Ishikawa (cell line): ENCODE data around the gene ATP5IF1.

Source experiments
- CEBPB ChIP-seq: IDR thresholded peaks from 2 replicates; pipeline ENCODE4 v1.6.1; 2012
- CREB1 ChIP-seq: IDR thresholded peaks from 2 replicates; pipeline ENCODE4 v1.6.1; 2012; ENCODE audit warnings: low read depth
- EGR1 ChIP-seq: IDR thresholded peaks from 2 replicates; pipeline ENCODE4 v1.6.1; 2012
- EP300 ChIP-seq: IDR thresholded peaks from 2 replicates; pipeline ENCODE4 v1.6.1; 2012; ENCODE audit warnings: borderline replicate concordance
- FOXM1 ChIP-seq: IDR thresholded peaks from 2 replicates; pipeline ENCODE4 v1.6.1; 2012; ENCODE audit warnings: low read depth, borderline replicate concordance
- MAX ChIP-seq: IDR thresholded peaks from 2 replicates; pipeline ENCODE4 v1.6.1; 2012
- NFIC ChIP-seq: IDR thresholded peaks from 2 replicates; pipeline ENCODE4 v1.6.1; 2012
- RAD21 ChIP-seq: IDR thresholded peaks from 2 replicates; pipeline ENCODE4 v1.6.1; 2012; ENCODE audit warnings: low read depth
- REST ChIP-seq: IDR thresholded peaks from 2 replicates; pipeline ENCODE4 v1.6.1; 2012; ENCODE audit warnings: low read depth, mild to moderate bottlenecking
- TAF1 ChIP-seq: IDR thresholded peaks from 2 replicates; pipeline ENCODE4 v1.6.1; 2012; ENCODE audit warnings: low read depth, mild to moderate bottlenecking
- TCF12 ChIP-seq: IDR thresholded peaks from 2 replicates; pipeline ENCODE4 v1.6.1; 2012; ENCODE audit warnings: low read depth
- TEAD4 ChIP-seq: IDR thresholded peaks from 2 replicates; pipeline ENCODE4 v1.6.1; 2012
- USF1 ChIP-seq: IDR thresholded peaks from 2 replicates; pipeline ENCODE4 v1.6.1; 2012
- YY1 ChIP-seq: IDR thresholded peaks from 2 replicates; pipeline ENCODE4 v1.6.1; 2012; ENCODE audit warnings: low read depth
- ZBTB7A ChIP-seq: IDR thresholded peaks from 2 replicates; pipeline ENCODE4 v1.6.1; 2012; ENCODE audit warnings: low read depth

Gene ATP5IF1

GRCh38 chr1:28233264-28233606 is 2.7 kb upstream of the ATP5IF1 start:
- TF ChIP-seq USF1 (no peak), REST (no peak), CREB1 (no peak)

GRCh38 chr1:28236656-28237322 is 865 bp downstream of the ATP5IF1 start:
- TF ChIP-seq YY1 (no peak), EGR1 (no peak), FOXM1 (no peak)

DNA sequence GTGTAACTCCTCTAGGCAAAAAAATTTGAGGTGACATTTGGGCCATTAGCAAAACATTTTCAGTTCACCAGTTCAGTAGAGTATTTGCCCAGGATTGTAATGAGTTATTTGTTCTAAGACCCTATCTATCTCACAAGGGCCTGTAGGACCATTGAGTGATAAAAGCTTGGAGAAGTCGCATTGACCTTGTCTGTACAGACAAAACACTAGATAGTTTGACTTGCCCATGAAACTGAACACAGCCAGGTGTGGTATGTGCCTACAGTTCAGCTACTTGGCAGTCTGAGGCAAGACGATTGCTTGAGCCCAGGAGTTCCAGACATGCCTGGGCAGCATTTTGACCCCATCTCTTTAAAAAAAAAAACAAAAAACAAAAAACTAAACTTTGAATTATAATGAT is 3.1 kb downstream of the ATP5IF1 start:
- no peak for TF ChIP-seq EGR1

GRCh38 chr1:28240024-28240423 is 4.1 kb downstream of the ATP5IF1 start:
- no peak for TF ChIP-seq NFIC
- TF ChIP-seq YY1 = no peak
- TF ChIP-seq RAD21 = no peak
- TF ChIP-seq CREB1 = no peak
- TF ChIP-seq FOXM1 = no peak
- no peak for TF ChIP-seq EP300
- TF ChIP-seq TAF1 = no peak
- no peak for TF ChIP-seq USF1
- no peak for TF ChIP-seq ZBTB7A
- no peak for TF ChIP-seq MAX
- no peak for TF ChIP-seq TCF12
- no peak for TF ChIP-seq REST
- no peak for TF ChIP-seq TEAD4
- no peak for TF ChIP-seq EGR1

GRCh38 chr1:28241638-28242241 is 5.8 kb downstream of the ATP5IF1 start:
- no peak for TF ChIP-seq REST
- TF ChIP-seq YY1 = no peak
- no peak for TF ChIP-seq FOXM1

GRCh38 chr1:28243685-28244311 is 7.9 kb downstream of the ATP5IF1 start:
- no peak for TF ChIP-seq YY1
- peak; percentile 38; the same call in 1 of the 2 replicates for TF ChIP-seq CEBPB
